Esophagus squamous epithelium (tissue), 4 donors: ENCODE results near the gene DRD2.

Source experiments
- POLR2A ChIP-seq, 4 donors: fragments of 450-650 bp; IDR thresholded peaks; one replicate each; pipeline ENCODE4 v1.6.1; 2017; ENCODE audit warnings: antibody characterized with exemption in 4 of 4, mild to moderate bottlenecking in 4 of 4, moderate library complexity in 3 of 4
- TF ChIP-seq, protein P1 (sequence below), 6 experiments: fragments of 450-650 bp in 4 of 6; fragments of 200-600 bp in 2 of 6; sonication (generic) in 2 of 6; IDR thresholded peaks; one replicate each; pipeline ENCODE4 v1.5.1; 2016 to 2019; ENCODE audit warnings: antibody characterized with exemption in 6 of 6, mild to moderate bottlenecking in 4 of 6, moderate library complexity in 4 of 6

DNA sequence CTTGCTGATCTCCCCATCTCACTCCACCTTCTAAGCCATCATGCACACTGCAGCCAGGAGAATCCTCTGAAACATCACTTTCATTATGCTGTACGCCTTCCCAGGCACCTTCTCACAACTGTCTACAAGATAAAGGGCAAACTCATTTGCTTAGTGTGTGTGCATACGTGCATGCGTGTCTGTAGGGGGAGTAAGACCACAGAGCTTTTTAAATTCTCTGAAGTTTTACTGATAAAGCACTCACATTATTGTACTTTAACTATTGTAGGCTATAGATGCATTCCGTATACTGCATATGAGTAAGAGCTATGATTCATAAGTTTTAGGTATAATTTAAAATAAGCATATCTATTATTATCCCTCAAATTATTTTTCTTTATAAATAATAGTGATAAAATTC lies 102.9 kb downstream of the DRD2 start:
- TF ChIP-seq, protein P1, sequence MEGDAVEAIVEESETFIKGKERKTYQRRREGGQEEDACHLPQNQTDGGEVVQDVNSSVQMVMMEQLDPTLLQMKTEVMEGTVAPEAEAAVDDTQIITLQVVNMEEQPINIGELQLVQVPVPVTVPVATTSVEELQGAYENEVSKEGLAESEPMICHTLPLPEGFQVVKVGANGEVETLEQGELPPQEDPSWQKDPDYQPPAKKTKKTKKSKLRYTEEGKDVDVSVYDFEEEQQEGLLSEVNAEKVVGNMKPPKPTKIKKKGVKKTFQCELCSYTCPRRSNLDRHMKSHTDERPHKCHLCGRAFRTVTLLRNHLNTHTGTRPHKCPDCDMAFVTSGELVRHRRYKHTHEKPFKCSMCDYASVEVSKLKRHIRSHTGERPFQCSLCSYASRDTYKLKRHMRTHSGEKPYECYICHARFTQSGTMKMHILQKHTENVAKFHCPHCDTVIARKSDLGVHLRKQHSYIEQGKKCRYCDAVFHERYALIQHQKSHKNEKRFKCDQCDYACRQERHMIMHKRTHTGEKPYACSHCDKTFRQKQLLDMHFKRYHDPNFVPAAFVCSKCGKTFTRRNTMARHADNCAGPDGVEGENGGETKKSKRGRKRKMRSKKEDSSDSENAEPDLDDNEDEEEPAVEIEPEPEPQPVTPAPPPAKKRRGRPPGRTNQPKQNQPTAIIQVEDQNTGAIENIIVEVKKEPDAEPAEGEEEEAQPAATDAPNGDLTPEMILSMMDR (IDR thresholded peaks at IDR 0.05): no peak
- TF ChIP-seq POLR2A (IDR thresholded peaks at IDR 0.05): no peak
